Panc1 (cell line): Measurements from ENCODE around the gene ZCCHC2. TPM values are rescaled to one million over a fixed set of nuclear protein-coding genes. Genes with fewer than 3 reads are reported as not detected.

ENCODE experiments used
- ATAC-seq: fragments of 200-7000 bp; cut with Tn5 transposase; 2 replicates; pipeline ENCODE4 v1.9.1; 2020; ENCODE audit warnings: mild to moderate bottlenecking, moderate library complexity
- BruUV-seq: library from RNA; stranded (reverse); fragments of 400-500 nt; replicated peaks from 2 replicates; lab custom pipeline; 2021; lab: Mats Ljungman, UMichigan
- CTCF ChIA-PET: fragments of 300-600 bp; sonication (Branson Sonifier 250); formaldehyde crosslinking; loops from one replicate; lab custom pipeline; 2022; ENCODE audit warnings: antibody characterized with exemption; lab: Charles Lee
- POLR2A ChIA-PET: fragments of 300-600 bp; sonication (Branson Sonifier 250); formaldehyde crosslinking; loops from one replicate; lab custom pipeline; 2022; ENCODE audit warnings: antibody characterized with exemption; lab: Charles Lee
- DNase-seq: peaks from one replicate; pipeline ENCODE4 v3.0.0-alpha.2; 2010; ENCODE audit warnings: low read depth, low spot score
- H3K27ac ChIP-seq: 2 replicates; pipeline ENCODE4 v1.5.1; 2011; ENCODE audit warnings: mild to moderate bottlenecking, low read length, inconsistent platforms
- H3K27me3 ChIP-seq: fragments of 200-500 bp; sonication (Bioruptor generic); 2 replicates; pipeline ENCODE4 v1.6.0; 2014; ENCODE audit warnings: low read length, inconsistent platforms; ENCODE audit not compliant: control insufficient read depth, insufficient read depth
- H3K36me3 ChIP-seq: fragments of 200-500 bp; sonication (Bioruptor generic); 2 replicates; pipeline ENCODE4 v1.5.1; 2014; ENCODE audit warnings: inconsistent platforms, mild to moderate bottlenecking, low read length, moderate library complexity; ENCODE audit not compliant: control insufficient read depth, insufficient read depth
- H3K4me1 ChIP-seq: 2 replicates; pipeline ENCODE4 v1.5.1; 2011; ENCODE audit warnings: inconsistent platforms, mild to moderate bottlenecking, low read length, moderate library complexity; ENCODE audit not compliant: control insufficient read depth, insufficient read depth
- H3K4me3 ChIP-seq, 2 experiments: 2 replicates each; pipeline ENCODE4 v1.5.1; 2011 to 2012; ENCODE audit warnings: low read depth in 2 of 2, low read length in 2 of 2, mild to moderate bottlenecking in 2 of 2, inconsistent platforms in 1 of 2, moderate library complexity in 1 of 2
- H3K9me3 ChIP-seq: fragments of 200-500 bp; sonication (Bioruptor generic); 2 replicates; pipeline ENCODE4 v1.5.1; 2014; ENCODE audit warnings: low read depth, mild to moderate bottlenecking, inconsistent platforms, low read length, moderate library complexity; ENCODE audit not compliant: control insufficient read depth, insufficient read depth
- CTCF ChIP-seq: fragments of 450-650 bp; IDR thresholded peaks from 2 replicates; pipeline ENCODE4 v1.5.1; 2017; ENCODE audit warnings: mild to moderate bottlenecking
- POLR2AphosphoS5 ChIP-seq: IDR thresholded peaks from 2 replicates; pipeline ENCODE4 v1.6.1; 2012; ENCODE audit warnings: mild to moderate bottlenecking, low read depth, low read length, moderate library complexity
- REST ChIP-seq, 2 experiments: IDR thresholded peaks; 2 replicates each; pipeline ENCODE4 v1.6.1; 2011 to 2012; ENCODE audit warnings: low read depth in 2 of 2, control low read depth in 1 of 2, low read length in 1 of 2, mild to moderate bottlenecking in 1 of 2, moderate library complexity in 1 of 2; ENCODE audit not compliant: insufficient read depth in 1 of 2
- SIN3A ChIP-seq: IDR thresholded peaks from 2 replicates; pipeline ENCODE4 v1.6.1; 2012; ENCODE audit warnings: low read depth, mild to moderate bottlenecking, low read length, moderate library complexity, borderline replicate concordance; ENCODE audit not compliant: insufficient read depth
- TCF7L2 ChIP-seq: IDR thresholded peaks from 2 replicates; pipeline ENCODE4 v1.6.1; 2011; ENCODE audit warnings: mild to moderate bottlenecking, low read depth, low read length, inconsistent platforms
- in situ Hi-C: cut with HindIII; loops from 2 replicates; pipeline ENCODE4 v1.10.0; 2016; ENCODE audit warnings: low sequenced_read_pairs, low pct_unique_long_range_greater_than_20kb
- intact Hi-C: fragments of 100-400 bp; cut with micrococcal nuclease; formaldehyde crosslinking; loops from one replicate; pipeline ENCODE4 v1.10.0; 2022; ENCODE audit not compliant: unreplicated experiment
- total RNA-seq: library from RNA; stranded (reverse); gene quantifications from one replicate; pipeline ENCODE4 v1.2.1, GENCODE V29; 2021; ENCODE audit not compliant: unreplicated experiment

The ZCCHC2 gene
- total RNA-seq, 1 experiment from 2014 or later, result 18.2 TPM

- in situ Hi-C loops (no loop called here), intact Hi-C loops (no loop called here)
- Histone ChIP-seq H3K36me3 (no peaks in the 10 kb centered on the region), H3K4me1 (no peaks in the 10 kb centered on the region), H3K4me3 (no peak overlapping the region), H3K27me3 (no peaks in the 10 kb centered on the region), H3K27ac (no peak overlapping the region), H3K9me3 (no peaks in the 10 kb centered on the region)
- BruUV-seq, result no TSS peak
- DNase-seq (no peak), ATAC-seq (no peak)
- TF ChIP-seq POLR2AphosphoS5, result no peak
- no peak for TF ChIP-seq CTCF
- TF ChIP-seq TCF7L2, result no peak
- no peak for TF ChIP-seq SIN3A
- TF ChIP-seq REST (IDR thresholded peaks at IDR 0.05; ENCODE audit: insufficient read depth in 1 of 2, low read depth in 2 of 2, low read length in 1 of 2), result no peak
- POLR2A ChIA-PET, result interaction anchor here (0.6 kb wide), 1 partner anchor 356 kb away, joined by 3 read pairs; no protein-coding TSS in a partner anchor
- CTCF ChIA-PET, result no interaction called here
These were observed 95.9 kb downstream of the ZCCHC2 start for GRCh38 chr18:62618735-62619134.

- ChIA-PET POLR2A (no interaction called here), CTCF (no interaction called here)
- DNase-seq, result no peak
- Histone ChIP-seq H3K27ac (no peak overlapping the region), H3K27me3 (no peaks in the 10 kb centered on the region), H3K9me3 (no peaks in the 10 kb centered on the region), H3K4me3 (no peak overlapping the region), H3K4me1 (no peaks in the 10 kb centered on the region), H3K36me3 (no peaks in the 10 kb centered on the region)
- TF ChIP-seq SIN3A, result no peak
- TF ChIP-seq CTCF, result no peak
- intact Hi-C loops, result no loop called here
- no TSS peak for BruUV-seq
- in situ Hi-C loops, result no loop called here
- ATAC-seq, result no peak
These were observed 98.7 kb downstream of the ZCCHC2 start for GRCh38 chr18:62621546-62621945.
